Measurements from ENCODE around the gene SLC34A1. TPM values are rescaled to one million over a fixed set of nuclear protein-coding genes. Genes with fewer than 3 reads are reported as not detected.

The SLC34A1 gene
- total RNA-seq, 1 donor from 2014 or later, result 0.16 TPM

DNA sequence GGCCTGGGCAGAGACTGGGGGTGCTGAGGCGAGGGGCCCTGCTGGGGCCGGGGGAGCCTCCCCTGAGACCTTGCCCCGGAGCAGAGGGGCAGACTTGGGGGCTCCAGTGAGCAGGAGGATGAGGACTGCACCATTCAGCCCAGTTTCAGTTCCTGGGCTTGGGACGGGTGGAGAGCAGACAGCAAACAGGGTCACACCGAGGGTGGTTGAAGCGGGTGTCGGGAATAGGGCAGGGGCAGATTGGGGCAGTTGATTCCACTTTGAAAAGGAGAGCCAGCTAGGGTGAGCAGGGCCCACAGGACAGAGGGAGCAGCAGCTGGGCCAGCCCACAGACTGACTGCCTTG lies 46.7 kb downstream of the SLC34A1 start:
- no peak overlapping the region for H3K27ac Mint-ChIP-seq (ENCODE audit: unreplicated experiment)

GRCh38 chr5:177431317-177432142 lies 47.3 kb downstream of the SLC34A1 start:
- H3K4me3 Mint-ChIP-seq, result no peak overlapping the region
- TF ChIP-seq CTCF (conservative IDR thresholded peaks at IDR 0.05), result no peak
- H3K36me3 Mint-ChIP-seq (ENCODE audit: low read depth), result no peaks in the 10 kb centered on the region
- peaks cover 16% of the 10 kb centered on the region for H3K4me1 Mint-ChIP-seq
- no peak overlapping the region for H3K27ac Mint-ChIP-seq (ENCODE audit: unreplicated experiment)
- no peaks in the 10 kb centered on the region for H3K27me3 Mint-ChIP-seq (ENCODE audit: low read depth)
- no peaks in the 10 kb centered on the region for H3K9me3 Mint-ChIP-seq
- no peak for DNase-seq (ENCODE audit: low read depth, low spot score)

More for the DNA sequence above, 46.7 kb downstream of the SLC34A1 start:
- H3K4me3 Mint-ChIP-seq, result no peak overlapping the region
- H3K27me3 Mint-ChIP-seq (ENCODE audit: low read depth), result peaks cover 4% of the 10 kb centered on the region
- H3K4me1 Mint-ChIP-seq, result peaks cover 21% of the 10 kb centered on the region
- H3K36me3 Mint-ChIP-seq (ENCODE audit: low read depth), result no peaks in the 10 kb centered on the region
- no peak for TF ChIP-seq CTCF (conservative IDR thresholded peaks at IDR 0.05)
- no peaks in the 10 kb centered on the region for H3K9me3 Mint-ChIP-seq
- DNase-seq (ENCODE audit: low read depth, low spot score), result no peak

GRCh38 chr5:177432143-177432838 lies 48.1 kb downstream of the SLC34A1 start:
- H3K4me1 Mint-ChIP-seq, result peaks cover 13% of the 10 kb centered on the region
- H3K27ac Mint-ChIP-seq (ENCODE audit: unreplicated experiment), result no peak overlapping the region
- TF ChIP-seq CTCF (conservative IDR thresholded peaks at IDR 0.05), result no peak
- H3K4me3 Mint-ChIP-seq, result no peak overlapping the region
- DNase-seq (ENCODE audit: low read depth, low spot score), result no peak
- no peaks in the 10 kb centered on the region for H3K27me3 Mint-ChIP-seq (ENCODE audit: low read depth)
- no peaks in the 10 kb centered on the region for H3K36me3 Mint-ChIP-seq (ENCODE audit: low read depth)
- no peaks in the 10 kb centered on the region for H3K9me3 Mint-ChIP-seq

DNA sequence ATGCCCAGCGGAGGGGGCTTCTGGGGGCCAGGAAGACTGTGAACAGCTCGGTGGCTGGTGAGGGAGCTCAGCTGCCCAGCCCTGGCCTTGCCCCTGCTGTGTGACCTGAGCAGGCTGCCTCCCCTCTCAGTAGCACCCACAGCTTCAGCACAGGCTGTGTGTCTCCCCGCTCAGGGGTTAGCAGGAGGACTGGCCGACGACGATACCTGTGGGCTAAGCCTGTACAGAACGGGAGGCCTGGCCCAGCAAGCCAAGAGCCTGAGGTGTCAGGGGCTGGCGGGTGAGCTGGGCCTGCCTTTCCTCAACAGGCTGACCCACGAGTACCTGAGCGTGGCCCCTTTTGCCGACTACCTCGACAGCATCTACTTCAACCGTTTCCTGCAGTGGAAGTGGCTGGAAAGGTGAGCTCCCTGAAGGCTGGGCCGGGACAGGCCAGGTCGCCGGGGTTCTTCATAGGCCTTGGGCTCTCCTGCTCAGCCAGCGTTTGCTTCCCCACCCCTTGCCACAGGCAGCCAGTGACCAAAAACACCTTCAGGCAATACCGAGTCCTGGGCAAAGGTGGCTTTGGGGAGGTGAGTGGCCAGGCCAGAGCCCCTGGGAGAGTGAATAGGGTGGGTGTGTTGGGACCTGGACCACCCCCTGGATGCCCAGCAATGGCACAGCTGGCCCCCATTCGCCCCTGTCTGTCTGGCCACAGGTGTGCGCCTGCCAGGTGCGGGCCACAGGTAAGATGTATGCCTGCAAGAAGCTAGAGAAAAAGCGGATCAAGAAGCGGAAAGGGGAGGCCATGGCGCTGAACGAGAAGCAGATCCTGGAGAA lies 48.8 kb downstream of the SLC34A1 start:
- TF ChIP-seq CTCF (conservative IDR thresholded peaks at IDR 0.05), result no peak
- H3K4me1 Mint-ChIP-seq, result peaks cover 8% of the 10 kb centered on the region
- no peak overlapping the region for H3K4me3 Mint-ChIP-seq
- no peak for DNase-seq (ENCODE audit: low read depth, low spot score)
- H3K27ac Mint-ChIP-seq (ENCODE audit: unreplicated experiment), result no peak overlapping the region
- no peaks in the 10 kb centered on the region for H3K36me3 Mint-ChIP-seq (ENCODE audit: low read depth)
- no peaks in the 10 kb centered on the region for H3K27me3 Mint-ChIP-seq (ENCODE audit: low read depth)
- H3K9me3 Mint-ChIP-seq, result no peaks in the 10 kb centered on the region

- Mint-ChIP-seq H3K9me3 (no peaks in the 10 kb centered on the region), H3K36me3 (ENCODE audit: low read depth) (peaks cover 3% of the 10 kb centered on the region), H3K27ac (ENCODE audit: unreplicated experiment) (no peak overlapping the region), H3K4me3 (no peak overlapping the region), H3K27me3 (ENCODE audit: low read depth) (no peaks in the 10 kb centered on the region), H3K4me1 (peaks cover 7% of the 10 kb centered on the region)
- DNase-seq (ENCODE audit: low read depth, low spot score), result no peak
- TF ChIP-seq CTCF (conservative IDR thresholded peaks at IDR 0.05), result no peak
Measured at GRCh38 chr5:177433658-177434217, 49.5 kb downstream of the SLC34A1 start.
